ENCODE measurements around the gene CD79A. TPM values are rescaled to one million over a fixed set of nuclear protein-coding genes. Genes with fewer than 3 reads are reported as not detected.

CD79A gene
- total RNA-seq, 6 experiments from 2014 or later, result 0.18 to 0.71 (median 0.39) TPM; not detected in 2

DNA sequence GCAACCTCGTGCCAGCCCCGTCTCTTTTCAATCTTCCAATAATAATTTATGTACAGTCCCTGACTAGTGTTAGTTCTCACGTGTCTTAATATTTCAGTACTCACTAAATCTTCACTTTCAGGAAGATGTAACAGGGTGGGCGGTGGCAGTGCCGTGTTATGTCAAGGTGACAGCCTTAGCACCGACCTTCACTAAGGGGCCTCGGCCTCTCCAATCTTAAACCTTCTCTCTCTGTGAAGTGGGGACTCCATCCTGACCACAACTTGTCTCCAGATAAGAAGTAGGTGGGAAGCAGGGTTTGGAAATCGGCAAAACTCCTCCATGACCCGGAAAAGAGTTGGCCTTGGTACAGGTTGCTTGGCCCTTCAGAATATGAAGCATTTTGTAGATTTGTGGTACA, 15.2 kb upstream of the CD79A start:
- Histone ChIP-seq H3K27ac (no peak overlapping the region), H3K27me3 (no peaks in the 10 kb centered on the region), H3K4me3 (no peak overlapping the region), H3K9me3 (no peaks in the 10 kb centered on the region), H3K4me1 (peaks cover 0 to 17% (median 3%) of the 10 kb centered on the region in 4 donors), H3K36me3 (peaks cover 11 to 54% (median 28%) of the 10 kb centered on the region in 4 donors)
- intact Hi-C loops (cut with DNase I), result no loop called here
- no peak for TF ChIP-seq POLR2A (IDR thresholded peaks at IDR 0.05)
- TF ChIP-seq, protein P1, sequence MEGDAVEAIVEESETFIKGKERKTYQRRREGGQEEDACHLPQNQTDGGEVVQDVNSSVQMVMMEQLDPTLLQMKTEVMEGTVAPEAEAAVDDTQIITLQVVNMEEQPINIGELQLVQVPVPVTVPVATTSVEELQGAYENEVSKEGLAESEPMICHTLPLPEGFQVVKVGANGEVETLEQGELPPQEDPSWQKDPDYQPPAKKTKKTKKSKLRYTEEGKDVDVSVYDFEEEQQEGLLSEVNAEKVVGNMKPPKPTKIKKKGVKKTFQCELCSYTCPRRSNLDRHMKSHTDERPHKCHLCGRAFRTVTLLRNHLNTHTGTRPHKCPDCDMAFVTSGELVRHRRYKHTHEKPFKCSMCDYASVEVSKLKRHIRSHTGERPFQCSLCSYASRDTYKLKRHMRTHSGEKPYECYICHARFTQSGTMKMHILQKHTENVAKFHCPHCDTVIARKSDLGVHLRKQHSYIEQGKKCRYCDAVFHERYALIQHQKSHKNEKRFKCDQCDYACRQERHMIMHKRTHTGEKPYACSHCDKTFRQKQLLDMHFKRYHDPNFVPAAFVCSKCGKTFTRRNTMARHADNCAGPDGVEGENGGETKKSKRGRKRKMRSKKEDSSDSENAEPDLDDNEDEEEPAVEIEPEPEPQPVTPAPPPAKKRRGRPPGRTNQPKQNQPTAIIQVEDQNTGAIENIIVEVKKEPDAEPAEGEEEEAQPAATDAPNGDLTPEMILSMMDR (IDR thresholded peaks at IDR 0.05), result no peak
- 80% methylated on average over 8 of the region's 9 CpGs for WGBS (ENCODE audit: insufficient coverage, low coverage, low lambda C conversion rate, missing lambda C conversion rate)
- no peak for DNase-seq
- ATAC-seq, result no peak

- Histone ChIP-seq H3K27me3 (no peaks in the 10 kb centered on the region), H3K4me3 (no peak overlapping the region), H3K4me1 (peaks cover 0 to 17% (median 3%) of the 10 kb centered on the region in 4 donors), H3K36me3 (peaks cover 11 to 57% (median 28%) of the 10 kb centered on the region in 4 donors), H3K27ac (no peak overlapping the region), H3K9me3 (no peaks in the 10 kb centered on the region)
- intact Hi-C loops (cut with DNase I), result no loop called here
- DNase-seq (no peak), ATAC-seq (no peak)
- TF ChIP-seq, protein P1 (IDR thresholded peaks at IDR 0.05), result no peak
- TF ChIP-seq POLR2A (IDR thresholded peaks at IDR 0.05), result no peak
- WGBS (ENCODE audit: insufficient coverage, low coverage, low lambda C conversion rate, missing lambda C conversion rate), result 87% methylated on average over 2 of the region's 2 CpGs
Observed at GRCh38 chr19:41862445-41862986, 14.6 kb upstream of the CD79A start.

DNA sequence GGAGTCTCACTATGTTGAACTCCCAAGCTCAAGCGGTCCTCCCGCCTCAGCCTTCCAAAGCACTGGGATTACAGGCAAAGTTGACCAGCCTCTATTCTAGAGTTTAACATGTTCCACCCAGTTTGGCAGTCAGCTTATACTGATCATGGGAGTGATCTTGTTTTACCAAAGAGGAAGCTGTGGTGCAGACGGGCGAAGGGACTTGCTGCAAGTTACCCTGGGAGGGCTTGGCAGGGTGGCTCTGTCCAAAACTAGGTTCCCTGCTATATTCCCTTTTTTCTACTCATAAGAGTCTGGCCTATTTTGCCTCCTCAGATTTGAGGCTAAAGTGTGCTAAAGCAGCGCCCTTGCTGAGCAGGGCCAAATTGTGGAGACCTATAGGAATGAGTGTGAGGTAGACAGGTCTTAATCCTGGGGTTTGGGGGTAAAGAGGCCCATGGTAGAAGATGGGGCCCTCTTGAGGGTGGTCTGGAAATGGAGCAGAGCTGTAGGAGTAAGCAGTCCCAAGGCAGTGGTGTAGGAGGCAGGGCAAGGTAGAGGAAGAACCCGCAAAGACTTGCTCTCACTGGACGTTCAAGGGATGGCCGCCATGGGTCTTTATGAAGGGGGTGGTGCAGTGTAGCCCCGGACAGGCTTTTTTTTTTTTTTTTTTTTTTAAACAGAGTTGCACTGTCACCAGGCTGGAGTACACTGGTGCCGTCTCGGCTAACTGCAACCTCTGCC, 13.7 kb upstream of the CD79A start:
- DNase-seq (no peak), ATAC-seq (no peak)
- no peak for TF ChIP-seq POLR2A (IDR thresholded peaks at IDR 0.05)
- TF ChIP-seq, protein P1 (IDR thresholded peaks at IDR 0.05), result no peak
- H3K36me3 ChIP-seq, result peaks cover 11 to 57% (median 32%) of the 10 kb centered on the region in 4 donors
- no peak overlapping the region for H3K4me3 ChIP-seq
- no peak overlapping the region for H3K27ac ChIP-seq
- peaks cover 0 to 17% (median 3%) of the 10 kb centered on the region in 4 donors for H3K4me1 ChIP-seq
- 69% methylated on average over 9 of the region's 11 CpGs for WGBS (ENCODE audit: insufficient coverage, low coverage, low lambda C conversion rate, missing lambda C conversion rate)
- intact Hi-C loops (cut with DNase I), result no loop called here
- H3K27me3 ChIP-seq, result no peaks in the 10 kb centered on the region
- no peaks in the 10 kb centered on the region for H3K9me3 ChIP-seq

DNA sequence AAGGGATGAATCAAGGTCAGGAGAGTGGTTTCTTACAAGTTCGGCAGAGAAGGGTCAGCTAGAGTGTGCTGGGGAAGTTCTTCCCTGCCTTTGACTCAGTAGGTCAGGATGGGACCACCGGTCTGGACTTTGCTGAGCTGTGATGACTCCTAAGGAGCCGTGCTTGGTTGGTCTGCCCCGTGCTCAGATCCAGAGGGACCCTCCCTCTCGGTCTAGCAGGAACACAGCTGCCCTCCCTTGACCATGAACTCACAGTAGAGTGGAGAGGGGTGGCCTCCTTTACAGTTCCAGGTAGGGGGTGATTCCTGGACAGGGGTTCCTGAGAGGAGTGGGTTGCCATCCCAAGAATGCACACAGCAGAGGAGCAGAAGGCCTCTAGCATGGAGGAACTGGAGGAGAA, 12.7 kb upstream of the CD79A start:
- H3K27ac ChIP-seq, result no peak overlapping the region
- no peaks in the 10 kb centered on the region for H3K27me3 ChIP-seq
- ATAC-seq, result no peak
- no peaks in the 10 kb centered on the region for H3K9me3 ChIP-seq
- H3K4me3 ChIP-seq, result no peak overlapping the region
- intact Hi-C loops (cut with DNase I), result no loop called here
- no peak for TF ChIP-seq POLR2A (IDR thresholded peaks at IDR 0.05)
- TF ChIP-seq, protein P1 (IDR thresholded peaks at IDR 0.05), result no peak
- 60% methylated on average over 1 of the region's 5 CpGs for WGBS (ENCODE audit: insufficient coverage, low coverage, low lambda C conversion rate, missing lambda C conversion rate)
- no peak for DNase-seq
- peaks cover 0 to 11% (median 3%) of the 10 kb centered on the region in 4 donors for H3K4me1 ChIP-seq
- H3K36me3 ChIP-seq, result peaks cover 11 to 63% (median 37%) of the 10 kb centered on the region in 4 donors

Measured in right lobe of liver (tissue), 6 donors.